ENCODE results near the gene RAC2. TPM values are rescaled to one million over a fixed set of nuclear protein-coding genes. Genes with fewer than 3 reads are reported as not detected.

Gene RAC2
- total RNA-seq, 1 donor from 2014 or later, result not detected

DNA sequence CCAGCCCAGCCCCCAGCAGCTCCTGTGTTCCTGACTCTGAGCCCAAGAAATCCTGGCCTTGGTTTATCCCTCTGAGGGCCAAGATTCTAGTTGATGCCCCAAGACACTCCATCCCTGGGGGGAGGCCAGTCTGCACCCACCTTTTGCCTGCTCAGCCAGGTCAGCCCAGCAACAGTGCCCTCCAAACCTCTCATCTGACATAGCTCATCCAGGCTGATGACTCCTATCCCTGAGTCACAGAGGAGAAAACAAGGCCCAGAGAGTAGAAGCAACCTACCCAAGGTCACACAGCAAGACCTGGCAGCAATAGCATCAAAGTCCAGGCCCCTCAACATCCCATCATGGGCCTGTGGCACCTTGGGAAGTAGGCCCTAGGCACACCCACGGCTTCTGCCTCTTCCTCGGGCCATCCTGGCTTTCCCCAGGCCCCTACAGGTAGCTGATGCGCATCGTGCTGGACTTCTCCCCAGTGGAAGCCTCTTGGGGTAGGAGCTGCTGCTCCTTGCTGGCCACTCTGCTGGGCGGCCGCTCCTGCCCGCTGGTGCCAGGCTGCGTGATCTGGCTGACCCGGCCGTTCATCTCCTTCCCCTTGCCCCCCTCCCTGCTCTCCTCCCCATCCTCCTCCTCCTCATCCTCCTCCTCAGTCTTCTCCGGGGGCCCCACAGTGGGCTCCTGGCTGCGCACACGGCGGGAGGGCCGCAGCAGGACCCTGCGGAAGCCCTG is 37.8 kb downstream of the RAC2 start:
- H3K36me3 Mint-ChIP-seq (ENCODE audit: unreplicated experiment), result no peaks in the 10 kb centered on the region
- TF ChIP-seq CTCF (IDR thresholded peaks at IDR 0.05; ENCODE audit: partially characterized antibody, unreplicated experiment), result no peak
- DNase-seq, result no peak
- peaks cover 2% of the 10 kb centered on the region for H3K9me3 Mint-ChIP-seq (ENCODE audit: unreplicated experiment)
- H3K27ac Mint-ChIP-seq (ENCODE audit: unreplicated experiment), result no peak overlapping the region
- H3K4me3 Mint-ChIP-seq (ENCODE audit: unreplicated experiment), result no peak overlapping the region
- H3K27me3 Mint-ChIP-seq (ENCODE audit: unreplicated experiment), result no peaks in the 10 kb centered on the region
- peaks cover 8% of the 10 kb centered on the region for H3K4me1 Mint-ChIP-seq (ENCODE audit: low read depth, unreplicated experiment)

GRCh38 chr22:37205046-37205445 is 39.0 kb downstream of the RAC2 start:
- Mint-ChIP-seq H3K27ac (ENCODE audit: unreplicated experiment) (no peak overlapping the region), H3K36me3 (ENCODE audit: unreplicated experiment) (no peaks in the 10 kb centered on the region), H3K4me3 (ENCODE audit: unreplicated experiment) (no peak overlapping the region), H3K4me1 (ENCODE audit: low read depth, unreplicated experiment) (peaks cover 6% of the 10 kb centered on the region), H3K9me3 (ENCODE audit: unreplicated experiment) (no peaks in the 10 kb centered on the region), H3K27me3 (ENCODE audit: unreplicated experiment) (no peaks in the 10 kb centered on the region)
- TF ChIP-seq CTCF (IDR thresholded peaks at IDR 0.05; ENCODE audit: partially characterized antibody, unreplicated experiment), result no peak
- DNase-seq, result no peak

- H3K27me3 Mint-ChIP-seq (ENCODE audit: unreplicated experiment), result no peaks in the 10 kb centered on the region
- H3K36me3 Mint-ChIP-seq (ENCODE audit: unreplicated experiment), result no peaks in the 10 kb centered on the region
- DNase-seq, result no peak
- no peaks in the 10 kb centered on the region for H3K9me3 Mint-ChIP-seq (ENCODE audit: unreplicated experiment)
- TF ChIP-seq CTCF (IDR thresholded peaks at IDR 0.05; ENCODE audit: partially characterized antibody, unreplicated experiment), result no peak
- H3K4me3 Mint-ChIP-seq (ENCODE audit: unreplicated experiment), result no peak overlapping the region
- peaks cover 1% of the 10 kb centered on the region for H3K4me1 Mint-ChIP-seq (ENCODE audit: low read depth, unreplicated experiment)
- H3K27ac Mint-ChIP-seq (ENCODE audit: unreplicated experiment), result no peak overlapping the region
Measured at GRCh38 chr22:37204045-37204655, 39.9 kb downstream of the RAC2 start.

DNA sequence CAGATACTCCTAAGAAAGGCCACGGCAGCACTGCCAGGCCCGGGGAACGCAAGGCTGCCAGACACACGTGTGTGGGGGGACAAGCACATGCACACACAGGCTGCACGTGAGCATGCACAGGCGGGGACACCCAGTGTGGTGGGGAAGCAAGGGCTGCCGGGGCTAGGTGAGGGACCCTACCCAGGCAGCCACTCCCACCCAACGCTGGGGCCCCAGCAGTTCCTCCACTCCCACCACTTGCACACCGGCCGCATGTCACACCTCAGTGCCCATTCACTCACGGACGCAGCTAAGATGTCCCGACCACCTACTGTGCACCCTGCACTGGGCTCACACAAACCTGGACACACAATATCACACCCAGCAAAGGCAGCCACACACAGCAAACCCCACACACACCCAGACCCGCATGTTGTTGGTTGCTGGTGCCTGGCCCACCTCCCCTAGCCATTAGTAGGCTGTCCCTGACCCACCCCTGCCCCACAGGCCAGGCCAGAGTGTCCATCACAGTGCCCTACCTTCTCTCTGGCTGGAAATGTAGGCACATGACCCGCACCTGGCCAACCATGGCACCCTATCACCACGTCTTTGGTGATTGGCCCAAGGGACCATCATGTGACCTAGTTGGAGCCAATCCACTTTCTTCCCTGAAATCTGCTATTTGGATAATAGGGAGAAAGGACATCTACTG is 40.6 kb downstream of the RAC2 start:
- Mint-ChIP-seq H3K4me1 (ENCODE audit: low read depth, unreplicated experiment) (no peaks in the 10 kb centered on the region), H3K9me3 (ENCODE audit: unreplicated experiment) (no peaks in the 10 kb centered on the region), H3K27ac (ENCODE audit: unreplicated experiment) (no peak overlapping the region), H3K4me3 (ENCODE audit: unreplicated experiment) (no peak overlapping the region), H3K27me3 (ENCODE audit: unreplicated experiment) (no peaks in the 10 kb centered on the region), H3K36me3 (ENCODE audit: unreplicated experiment) (no peaks in the 10 kb centered on the region)
- TF ChIP-seq CTCF (IDR thresholded peaks at IDR 0.05; ENCODE audit: partially characterized antibody, unreplicated experiment), result no peak
- DNase-seq, result no peak

GRCh38 chr22:37202716-37203115 is 41.4 kb downstream of the RAC2 start:
- no peak for DNase-seq
- Mint-ChIP-seq H3K36me3 (ENCODE audit: unreplicated experiment) (no peaks in the 10 kb centered on the region), H3K27me3 (ENCODE audit: unreplicated experiment) (no peaks in the 10 kb centered on the region), H3K4me3 (ENCODE audit: unreplicated experiment) (no peak overlapping the region), H3K4me1 (ENCODE audit: low read depth, unreplicated experiment) (peaks cover 3% of the 10 kb centered on the region), H3K9me3 (ENCODE audit: unreplicated experiment) (peaks cover under 1% of the 10 kb centered on the region), H3K27ac (ENCODE audit: unreplicated experiment) (no peak overlapping the region)
- TF ChIP-seq CTCF (IDR thresholded peaks at IDR 0.05; ENCODE audit: partially characterized antibody, unreplicated experiment), result no peak
